Measurements from ENCODE around the gene SCYGR7. TPM values are rescaled to one million over a fixed set of nuclear protein-coding genes. Genes with fewer than 3 reads are reported as not detected.

SCYGR7 gene
- total and polyA plus RNA-seq, 2 of the 13 experiments (the other 11 are each of a cell fraction or from before 2014, with no cell fraction given): not detected

GRCh38 chr2:227717687-227718567 is 10.2 kb upstream of the SCYGR7 start, which contains the start of gene SLC19A3 (continued):
- TF ChIP-seq GMEB2 (CRISPR knock-in tag; IDR thresholded peaks at IDR 0.05; ENCODE audit: low read depth) (no peak), ZNF205 (CRISPR knock-in tag; IDR thresholded peaks at IDR 0.05) (no peak), ZKSCAN5 (CRISPR knock-in tag; IDR thresholded peaks at IDR 0.05) (no peak), SMARCC2 (IDR thresholded peaks at IDR 0.05) (no peak), FOXP4 (CRISPR knock-in tag; IDR thresholded peaks at IDR 0.05) (no peak), ZNF615 (CRISPR knock-in tag; IDR thresholded peaks at IDR 0.05; ENCODE audit: borderline replicate concordance) (no peak), BCL3 (CRISPR knock-in tag; IDR thresholded peaks at IDR 0.05) (no peak), HOMEZ (CRISPR knock-in tag; IDR thresholded peaks at IDR 0.05; ENCODE audit: low read depth) (peak; percentile 32; the same call in 1 of the 2 replicates), CEBPZ (IDR thresholded peaks at IDR 0.05; ENCODE audit: low read length) (no peak), ZNF362 (CRISPR knock-in tag; IDR thresholded peaks at IDR 0.05; ENCODE audit: borderline replicate concordance) (no peak), MAF1 (CRISPR knock-in tag; IDR thresholded peaks at IDR 0.05; ENCODE audit: borderline replicate concordance) (no peak), DZIP1 (CRISPR knock-in tag; IDR thresholded peaks at IDR 0.05) (no peak), MXD4 (CRISPR knock-in tag; IDR thresholded peaks at IDR 0.05) (no peak)
